ENCODE data around the gene MAST4. TPM values are rescaled to one million over a fixed set of nuclear protein-coding genes. Genes with fewer than 3 reads are reported as not detected.

MAST4 gene
- total and polyA plus RNA-seq, 2 donors from 2014 or later: 27.3 to 31.4 TPM

- no peaks in the 10 kb centered on the region for H3K27me3 ChIP-seq (ENCODE audit: control insufficient read depth, insufficient read depth, low read length)
- H3K4me3 ChIP-seq (ENCODE audit: low read length in 3 of 3): no peak overlapping the region
- no peaks in the 10 kb centered on the region for H3K4me1 ChIP-seq (ENCODE audit: control insufficient read depth in 2 of 3, insufficient read depth in 2 of 3, low read depth in 1 of 3, low read length in 3 of 3)
- no peak overlapping the region for H3K9ac ChIP-seq (ENCODE audit: low read length in 3 of 3)
- H3K9me3 ChIP-seq (ENCODE audit: control insufficient read depth in 2 of 3, insufficient read depth in 1 of 3, low read length in 3 of 3): no peaks in the 10 kb centered on the region
- FAIRE-seq: no peak
- TF ChIP-seq, protein P1, sequence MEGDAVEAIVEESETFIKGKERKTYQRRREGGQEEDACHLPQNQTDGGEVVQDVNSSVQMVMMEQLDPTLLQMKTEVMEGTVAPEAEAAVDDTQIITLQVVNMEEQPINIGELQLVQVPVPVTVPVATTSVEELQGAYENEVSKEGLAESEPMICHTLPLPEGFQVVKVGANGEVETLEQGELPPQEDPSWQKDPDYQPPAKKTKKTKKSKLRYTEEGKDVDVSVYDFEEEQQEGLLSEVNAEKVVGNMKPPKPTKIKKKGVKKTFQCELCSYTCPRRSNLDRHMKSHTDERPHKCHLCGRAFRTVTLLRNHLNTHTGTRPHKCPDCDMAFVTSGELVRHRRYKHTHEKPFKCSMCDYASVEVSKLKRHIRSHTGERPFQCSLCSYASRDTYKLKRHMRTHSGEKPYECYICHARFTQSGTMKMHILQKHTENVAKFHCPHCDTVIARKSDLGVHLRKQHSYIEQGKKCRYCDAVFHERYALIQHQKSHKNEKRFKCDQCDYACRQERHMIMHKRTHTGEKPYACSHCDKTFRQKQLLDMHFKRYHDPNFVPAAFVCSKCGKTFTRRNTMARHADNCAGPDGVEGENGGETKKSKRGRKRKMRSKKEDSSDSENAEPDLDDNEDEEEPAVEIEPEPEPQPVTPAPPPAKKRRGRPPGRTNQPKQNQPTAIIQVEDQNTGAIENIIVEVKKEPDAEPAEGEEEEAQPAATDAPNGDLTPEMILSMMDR (IDR thresholded peaks at IDR 0.05; ENCODE audit: borderline replicate concordance, extremely low read depth, insufficient read depth): no peak
- DNase-seq: no peak
- intact Hi-C loops (cut with DNase I): no loop called here
- H3K27ac ChIP-seq (ENCODE audit: low read depth in 2 of 2, low read length in 2 of 2): no peak overlapping the region
- peaks cover 0 to 36% (median 20%) of the 10 kb centered on the region in 3 donors for H3K36me3 ChIP-seq (ENCODE audit: control insufficient read depth in 2 of 3, insufficient read depth in 3 of 3, low read length in 3 of 3)
These were observed 537.0 kb downstream of the MAST4 start for GRCh38 chr5:67133217-67133616.

DNA sequence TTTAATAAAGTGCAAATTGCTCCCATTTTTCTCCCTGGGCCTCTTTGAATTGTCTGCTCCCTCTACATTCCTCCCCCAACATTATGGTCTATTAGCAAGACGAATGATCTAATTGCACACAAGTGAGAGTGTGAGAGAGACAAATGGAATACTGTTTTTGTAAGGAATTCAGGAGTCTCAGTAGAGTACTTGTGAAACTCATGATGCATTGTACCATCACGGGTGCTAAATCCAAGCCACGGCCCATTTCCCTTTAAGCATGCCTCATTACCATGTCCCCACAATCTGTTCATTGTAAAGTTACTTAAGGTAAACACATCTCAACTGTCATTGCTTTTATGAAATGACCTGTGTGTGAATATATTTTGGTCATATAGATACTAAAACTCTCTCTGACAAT is 537.6 kb downstream of the MAST4 start:
- H3K27ac ChIP-seq (ENCODE audit: low read depth in 2 of 2, low read length in 2 of 2): no peak overlapping the region
- peaks cover 0 to 36% (median 20%) of the 10 kb centered on the region in 3 donors for H3K36me3 ChIP-seq (ENCODE audit: control insufficient read depth in 2 of 3, insufficient read depth in 3 of 3, low read length in 3 of 3)
- FAIRE-seq (no peak), DNase-seq (peak in 1 of 5 donors; percentile 31)
- no peaks in the 10 kb centered on the region for H3K9me3 ChIP-seq (ENCODE audit: control insufficient read depth in 2 of 3, insufficient read depth in 1 of 3, low read length in 3 of 3)
- no peaks in the 10 kb centered on the region for H3K4me1 ChIP-seq (ENCODE audit: control insufficient read depth in 2 of 3, insufficient read depth in 2 of 3, low read depth in 1 of 3, low read length in 3 of 3)
- TF ChIP-seq, protein P1 (IDR thresholded peaks at IDR 0.05; ENCODE audit: borderline replicate concordance, extremely low read depth, insufficient read depth): no peak
- H3K4me3 ChIP-seq (ENCODE audit: low read length in 3 of 3): no peak overlapping the region
- no peaks in the 10 kb centered on the region for H3K27me3 ChIP-seq (ENCODE audit: control insufficient read depth, insufficient read depth, low read length)
- intact Hi-C loops (cut with DNase I): no loop called here
- no peak overlapping the region for H3K9ac ChIP-seq (ENCODE audit: low read length in 3 of 3)

GRCh38 chr5:67135381-67135984 is 539.3 kb downstream of the MAST4 start:
- H3K27me3 ChIP-seq (ENCODE audit: control insufficient read depth, insufficient read depth, low read length): no peaks in the 10 kb centered on the region
- intact Hi-C loops (cut with DNase I): no loop called here
- H3K4me3 ChIP-seq (ENCODE audit: low read length in 3 of 3): no peak overlapping the region
- no peaks in the 10 kb centered on the region for H3K9me3 ChIP-seq (ENCODE audit: control insufficient read depth in 2 of 3, insufficient read depth in 1 of 3, low read length in 3 of 3)
- DNase-seq (no peak), FAIRE-seq (no peak)
- no peak overlapping the region for H3K9ac ChIP-seq (ENCODE audit: low read length in 3 of 3)
- TF ChIP-seq, protein P1 (IDR thresholded peaks at IDR 0.05; ENCODE audit: borderline replicate concordance, extremely low read depth, insufficient read depth): no peak
- H3K36me3 ChIP-seq (ENCODE audit: control insufficient read depth in 2 of 3, insufficient read depth in 3 of 3, low read length in 3 of 3): peaks cover 0 to 38% (median 19%) of the 10 kb centered on the region in 3 donors
- no peaks in the 10 kb centered on the region for H3K4me1 ChIP-seq (ENCODE audit: control insufficient read depth in 2 of 3, insufficient read depth in 2 of 3, low read depth in 1 of 3, low read length in 3 of 3)
- H3K27ac ChIP-seq (ENCODE audit: low read depth in 2 of 2, low read length in 2 of 2): no peak overlapping the region

DNA sequence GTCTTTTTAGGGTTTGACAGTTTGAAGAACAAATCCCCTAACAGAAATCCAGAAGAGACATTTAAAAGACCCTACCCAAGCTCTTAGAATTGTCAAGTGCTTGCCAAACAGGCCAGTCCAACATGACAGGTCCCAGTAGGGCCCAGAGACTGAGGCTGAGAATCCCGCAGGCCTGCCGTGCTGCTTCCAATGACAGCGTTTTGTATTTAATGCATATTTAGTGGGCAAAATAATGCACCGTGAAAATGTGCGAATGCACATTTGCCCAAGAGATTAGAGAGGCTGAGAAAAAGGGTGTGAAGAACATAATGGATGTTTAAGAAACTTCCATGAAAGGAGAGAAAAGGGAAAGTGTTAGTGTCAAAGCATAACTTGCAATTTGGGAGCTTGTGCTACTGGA is 542.8 kb downstream of the MAST4 start:
- intact Hi-C loops (cut with DNase I): no loop called here
- H3K4me1 ChIP-seq (ENCODE audit: control insufficient read depth in 2 of 3, insufficient read depth in 2 of 3, low read depth in 1 of 3, low read length in 3 of 3): no peaks in the 10 kb centered on the region
- no peaks in the 10 kb centered on the region for H3K27me3 ChIP-seq (ENCODE audit: control insufficient read depth, insufficient read depth, low read length)
- no peak for DNase-seq
- H3K36me3 ChIP-seq (ENCODE audit: control insufficient read depth in 2 of 3, insufficient read depth in 3 of 3, low read length in 3 of 3): peaks cover 0 to 53% (median 34%) of the 10 kb centered on the region in 3 donors
- TF ChIP-seq, protein P1 (IDR thresholded peaks at IDR 0.05; ENCODE audit: borderline replicate concordance, extremely low read depth, insufficient read depth): no peak
- H3K9ac ChIP-seq (ENCODE audit: low read length in 3 of 3): no peak overlapping the region
- no peak overlapping the region for H3K27ac ChIP-seq (ENCODE audit: low read depth in 2 of 2, low read length in 2 of 2)
- H3K4me3 ChIP-seq (ENCODE audit: low read length in 3 of 3): no peak overlapping the region
- no peak for FAIRE-seq
- H3K9me3 ChIP-seq (ENCODE audit: control insufficient read depth in 2 of 3, insufficient read depth in 1 of 3, low read length in 3 of 3): no peaks in the 10 kb centered on the region
